Cardiac fibroblast (primary cell): Measurements from ENCODE around the gene LYRM7.
"Not testable (repeated sequence)": the region's sequence is repeated elsewhere in the genome, so short reads cannot be mapped to it uniquely, and the experiment has no call there.

Experiments
- DNase-seq, 2 donors: peaks; one replicate each; pipeline versions ENCODE4 v3.0.0 to v3.0.0-alpha.2; 2010; ENCODE audit warnings: low read depth in 2 of 2
- H3K4me3 ChIP-seq, 2 donors: replicated peaks in 1 of 2; 1 replicate in 1 of 2; 2 replicates in 1 of 2; pipeline ENCODE4 v1.5.1; 2011; ENCODE audit warnings: low read depth in 2 of 2, low read length in 2 of 2, mild to moderate bottlenecking in 2 of 2, moderate library complexity in 1 of 2
- TF ChIP-seq, protein P1 (sequence below): IDR thresholded peaks from one replicate; pipeline ENCODE4 v1.5.1; 2011; ENCODE audit warnings: low read depth, mild to moderate bottlenecking, low read length, inconsistent platforms

LYRM7 gene

DNA sequence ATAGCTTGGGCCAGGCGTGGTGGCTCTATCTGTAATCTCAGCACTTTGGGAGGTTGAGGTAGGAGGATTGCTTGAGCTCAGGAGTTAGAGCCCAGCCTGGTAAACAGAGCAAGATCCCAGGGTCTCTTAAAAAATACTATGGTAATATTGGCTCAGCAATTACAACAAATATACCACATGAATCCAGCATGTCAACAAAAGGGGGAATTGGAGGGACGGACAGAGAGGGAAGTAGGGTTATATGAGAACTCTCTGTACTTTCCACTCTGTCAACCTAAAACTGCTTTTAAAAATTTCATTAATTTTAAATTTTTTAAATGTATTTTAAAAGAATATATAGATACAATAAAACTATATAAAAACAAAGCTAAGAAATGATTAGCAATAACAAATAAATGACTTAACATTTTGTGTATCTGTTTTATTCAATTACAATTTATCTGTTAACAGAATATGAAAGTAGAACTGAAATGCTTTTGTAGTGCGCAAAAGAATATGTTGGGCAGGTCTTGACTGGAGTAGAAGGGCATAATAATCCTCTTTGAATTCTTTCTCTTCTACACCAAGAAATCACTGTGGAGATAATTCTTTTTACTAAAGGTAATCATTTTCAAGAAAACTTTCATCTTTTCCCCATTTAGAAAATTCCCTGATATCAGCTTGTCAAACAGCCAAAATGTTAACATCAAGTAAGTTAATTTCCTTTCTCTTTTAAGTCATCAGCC, 80.2 kb downstream of the LYRM7 start:
- H3K4me3 ChIP-seq = no peak overlapping the region
- DNase-seq = no peak
- TF ChIP-seq, protein P1, sequence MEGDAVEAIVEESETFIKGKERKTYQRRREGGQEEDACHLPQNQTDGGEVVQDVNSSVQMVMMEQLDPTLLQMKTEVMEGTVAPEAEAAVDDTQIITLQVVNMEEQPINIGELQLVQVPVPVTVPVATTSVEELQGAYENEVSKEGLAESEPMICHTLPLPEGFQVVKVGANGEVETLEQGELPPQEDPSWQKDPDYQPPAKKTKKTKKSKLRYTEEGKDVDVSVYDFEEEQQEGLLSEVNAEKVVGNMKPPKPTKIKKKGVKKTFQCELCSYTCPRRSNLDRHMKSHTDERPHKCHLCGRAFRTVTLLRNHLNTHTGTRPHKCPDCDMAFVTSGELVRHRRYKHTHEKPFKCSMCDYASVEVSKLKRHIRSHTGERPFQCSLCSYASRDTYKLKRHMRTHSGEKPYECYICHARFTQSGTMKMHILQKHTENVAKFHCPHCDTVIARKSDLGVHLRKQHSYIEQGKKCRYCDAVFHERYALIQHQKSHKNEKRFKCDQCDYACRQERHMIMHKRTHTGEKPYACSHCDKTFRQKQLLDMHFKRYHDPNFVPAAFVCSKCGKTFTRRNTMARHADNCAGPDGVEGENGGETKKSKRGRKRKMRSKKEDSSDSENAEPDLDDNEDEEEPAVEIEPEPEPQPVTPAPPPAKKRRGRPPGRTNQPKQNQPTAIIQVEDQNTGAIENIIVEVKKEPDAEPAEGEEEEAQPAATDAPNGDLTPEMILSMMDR = no peak

- no peak overlapping the region for H3K4me3 ChIP-seq
- TF ChIP-seq, protein P1 = no peak
- no peak for DNase-seq
Observed at GRCh38 chr5:131252824-131253171, 82.1 kb downstream of the LYRM7 start.

DNA sequence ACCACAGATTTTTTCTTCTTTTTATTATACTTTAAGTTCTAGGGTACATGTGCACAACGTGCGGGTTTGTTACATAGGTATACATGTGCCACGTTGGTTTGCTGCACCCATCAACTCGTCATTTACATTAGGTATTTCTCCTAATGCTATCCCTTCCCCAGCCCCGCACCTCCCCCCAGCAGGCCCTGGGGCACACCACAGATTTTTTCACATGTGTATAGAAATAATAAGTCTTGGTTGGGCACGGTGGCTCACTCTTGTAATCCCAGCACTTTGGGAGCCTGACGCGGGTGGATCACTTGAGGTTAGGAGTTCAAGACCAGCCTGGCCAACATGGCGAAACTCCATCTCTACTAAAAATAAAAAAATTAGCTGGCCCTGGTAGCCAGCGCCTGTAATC, 83.3 kb downstream of the LYRM7 start:
- DNase-seq, H3K4me3 ChIP-seq: not testable (repeated sequence)

DNA sequence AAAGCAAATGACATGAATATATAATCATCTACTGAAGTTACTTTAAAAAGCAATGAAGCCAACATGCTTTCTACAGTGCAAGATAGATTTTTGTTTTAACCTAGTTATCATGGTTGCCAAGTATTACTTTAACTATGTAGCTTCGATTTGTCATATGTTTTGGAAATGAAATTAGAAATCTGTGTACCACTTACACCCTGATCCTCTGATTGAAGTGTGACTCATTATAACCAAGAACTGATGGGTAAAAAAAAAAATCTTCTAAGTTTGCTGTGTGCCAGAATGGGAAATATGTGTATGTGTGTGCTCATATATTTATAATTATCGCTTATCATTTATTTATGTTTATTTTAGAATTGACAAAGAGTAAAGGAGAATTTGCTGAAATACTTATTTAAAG, 84.0 kb downstream of the LYRM7 start:
- TF ChIP-seq, protein P1 = no peak
- no peak overlapping the region for H3K4me3 ChIP-seq
- no peak for DNase-seq
